ENCODE measurements around the gene UCN2. TPM values are rescaled to one million over a fixed set of nuclear protein-coding genes. Genes with fewer than 3 reads are reported as not detected.

The UCN2 gene
- total and polyA plus RNA-seq, 2 donors (not counting 3 experiments of a cell fraction or from before 2014, with no cell fraction given): 0.11 TPM; not detected in 1

DNA sequence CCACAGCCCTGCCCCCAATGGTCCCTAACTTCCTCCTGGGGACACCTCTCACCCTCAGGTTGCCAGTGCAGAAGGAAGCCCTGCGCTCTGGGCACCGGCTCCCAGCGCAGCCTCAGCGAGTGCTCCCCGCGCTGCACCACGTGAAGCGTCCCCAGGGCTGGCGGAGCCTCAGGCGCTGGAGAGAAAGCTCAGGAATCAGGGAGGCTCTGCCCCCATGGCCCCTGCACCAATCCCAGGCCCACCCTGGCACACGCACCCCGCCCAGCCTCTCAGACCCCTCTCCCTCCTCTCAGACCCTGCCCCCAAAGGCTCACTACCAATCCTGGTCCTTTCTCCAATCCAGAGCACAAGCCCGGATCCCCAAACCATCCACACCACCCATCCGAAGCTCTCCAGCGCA lies 24.6 kb upstream of the UCN2 start:
- H3K4me1 ChIP-seq (ENCODE audit: control insufficient read depth, extremely low read depth, insufficient read depth, low read length): no peaks in the 10 kb centered on the region
- peaks cover 0 to 5% of the 10 kb centered on the region in 2 experiments for H3K27me3 ChIP-seq (ENCODE audit: control insufficient read depth in 2 of 2, insufficient read depth in 2 of 2, low read length in 2 of 2)
- no peak for DNase-seq (ENCODE audit: low read depth, low spot score)
- ChIA-PET CTCF (interaction anchor here (1.5 kb wide), 1 partner anchor 10 kb away, joined by 3 read pairs; no protein-coding TSS in a partner anchor), POLR2A (no interaction called here)
- no peak overlapping the region for H3K27ac ChIP-seq (ENCODE audit: insufficient read depth, low read depth, low read length)
- H3K4me3 ChIP-seq (replicated peaks in 1 of 3; ENCODE audit: insufficient read depth in 1 of 3, low read depth in 1 of 3, low read length in 3 of 3): no peak overlapping the region
- H3K9ac ChIP-seq (replicated peaks; ENCODE audit: extremely low read depth, insufficient read depth, low read length): no peak overlapping the region
- no peaks in the 10 kb centered on the region for H3K9me3 ChIP-seq (replicated peaks; ENCODE audit: control insufficient read depth, insufficient read depth, low read length)
- H3K4me2 ChIP-seq (ENCODE audit: insufficient read depth, low read length): no peak overlapping the region
- dilution Hi-C loops (cut with MboI; ENCODE audit: extremely low pct_ligation_motif_present, low sequenced_read_pairs) (no loop called here), intact Hi-C loops (cut with micrococcal nuclease) (no loop called here)
- H3K36me3 ChIP-seq (ENCODE audit: control insufficient read depth in 2 of 2, extremely low read depth in 1 of 2, insufficient read depth in 2 of 2, low read length in 2 of 2): no peaks in the 10 kb centered on the region
- BruUV-seq (replicated peaks): no TSS peak
- H2AFZ ChIP-seq (ENCODE audit: low read depth, low read length): no peak overlapping the region
- no peaks in the 10 kb centered on the region for H3K9me1 ChIP-seq (replicated peaks; ENCODE audit: control insufficient read depth, extremely low read depth, insufficient read depth, low read length)
- H3K79me2 ChIP-seq (ENCODE audit: control insufficient read depth, insufficient read depth, low read length): no peaks in the 10 kb centered on the region
- TF ChIP-seq MYC (IDR thresholded peaks at IDR 0.05; ENCODE audit: low read depth, low read length): no peak
- no peaks in the 10 kb centered on the region for H4K20me1 ChIP-seq (replicated peaks; ENCODE audit: control insufficient read depth, extremely low read depth, insufficient read depth, low read length)
- no peak for FAIRE-seq

DNA sequence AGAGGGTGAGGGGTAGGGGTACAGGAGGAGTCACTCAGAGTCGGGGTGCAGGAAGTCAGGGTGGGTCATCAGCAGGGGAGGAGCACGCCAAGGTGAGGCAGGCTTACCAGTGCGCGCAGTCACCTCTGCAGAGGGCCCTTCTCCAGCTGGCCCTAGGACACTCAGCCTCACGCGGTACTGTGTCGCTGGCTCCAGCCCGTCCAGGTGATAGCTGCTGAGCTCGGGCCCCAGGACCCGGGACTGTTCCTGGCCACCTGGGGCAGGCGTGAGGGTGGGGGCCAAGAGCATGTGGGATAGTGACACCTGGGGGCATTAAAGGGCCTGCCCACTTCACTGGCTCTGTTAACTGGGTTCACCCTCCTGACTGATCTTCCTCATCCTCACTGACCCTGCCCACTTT lies 24.1 kb upstream of the UCN2 start:
- Histone ChIP-seq H3K4me1 (ENCODE audit: control insufficient read depth, extremely low read depth, insufficient read depth, low read length) (no peaks in the 10 kb centered on the region), H3K27me3 (ENCODE audit: control insufficient read depth in 2 of 2, insufficient read depth in 2 of 2, low read length in 2 of 2) (peaks cover 0 to 5% of the 10 kb centered on the region in 2 experiments), H3K9me1 (replicated peaks; ENCODE audit: control insufficient read depth, extremely low read depth, insufficient read depth, low read length) (no peaks in the 10 kb centered on the region), H2AFZ (ENCODE audit: low read depth, low read length) (no peak overlapping the region), H3K4me3 (replicated peaks in 1 of 3; ENCODE audit: insufficient read depth in 1 of 3, low read depth in 1 of 3, low read length in 3 of 3) (no peak overlapping the region), H3K36me3 (ENCODE audit: control insufficient read depth in 2 of 2, extremely low read depth in 1 of 2, insufficient read depth in 2 of 2, low read length in 2 of 2) (no peaks in the 10 kb centered on the region), H3K27ac (ENCODE audit: insufficient read depth, low read depth, low read length) (no peak overlapping the region), H3K4me2 (ENCODE audit: insufficient read depth, low read length) (no peak overlapping the region), H3K79me2 (ENCODE audit: control insufficient read depth, insufficient read depth, low read length) (no peaks in the 10 kb centered on the region), H3K9ac (replicated peaks; ENCODE audit: extremely low read depth, insufficient read depth, low read length) (no peak overlapping the region), H3K9me3 (replicated peaks; ENCODE audit: control insufficient read depth, insufficient read depth, low read length) (no peaks in the 10 kb centered on the region), H4K20me1 (replicated peaks; ENCODE audit: control insufficient read depth, extremely low read depth, insufficient read depth, low read length) (no peaks in the 10 kb centered on the region)
- CTCF ChIA-PET: interaction anchor here (1.5 kb wide), 1 partner anchor 11 kb away, joined by 3 read pairs; no protein-coding TSS in a partner anchor
- BruUV-seq (replicated peaks): no TSS peak
- dilution Hi-C loops (cut with MboI; ENCODE audit: extremely low pct_ligation_motif_present, low sequenced_read_pairs): no loop called here
- TF ChIP-seq GATA2 (IDR thresholded peaks at IDR 0.05; ENCODE audit: insufficient read depth, insufficient read length, low read depth, low read length) (no peak), POLR2A (IDR thresholded peaks at IDR 0.05; ENCODE audit: low read depth, low read length) (no peak), POLR2AphosphoS5 (IDR thresholded peaks at IDR 0.05; ENCODE audit: insufficient read depth, low read depth, low read length) (no peak), MYC (IDR thresholded peaks at IDR 0.05; ENCODE audit: low read depth, low read length) (no peak), FOS (IDR thresholded peaks at IDR 0.05; ENCODE audit: borderline replicate concordance, insufficient read depth, low read length) (no peak), EZH2 (IDR thresholded peaks at IDR 0.05; ENCODE audit: borderline replicate concordance, low read depth, low read length, severe bottlenecking) (no peak), JUN (IDR thresholded peaks at IDR 0.05; ENCODE audit: borderline replicate concordance, insufficient read depth, insufficient read length, low read depth) (no peak)
- TF ChIP-seq, protein P1, sequence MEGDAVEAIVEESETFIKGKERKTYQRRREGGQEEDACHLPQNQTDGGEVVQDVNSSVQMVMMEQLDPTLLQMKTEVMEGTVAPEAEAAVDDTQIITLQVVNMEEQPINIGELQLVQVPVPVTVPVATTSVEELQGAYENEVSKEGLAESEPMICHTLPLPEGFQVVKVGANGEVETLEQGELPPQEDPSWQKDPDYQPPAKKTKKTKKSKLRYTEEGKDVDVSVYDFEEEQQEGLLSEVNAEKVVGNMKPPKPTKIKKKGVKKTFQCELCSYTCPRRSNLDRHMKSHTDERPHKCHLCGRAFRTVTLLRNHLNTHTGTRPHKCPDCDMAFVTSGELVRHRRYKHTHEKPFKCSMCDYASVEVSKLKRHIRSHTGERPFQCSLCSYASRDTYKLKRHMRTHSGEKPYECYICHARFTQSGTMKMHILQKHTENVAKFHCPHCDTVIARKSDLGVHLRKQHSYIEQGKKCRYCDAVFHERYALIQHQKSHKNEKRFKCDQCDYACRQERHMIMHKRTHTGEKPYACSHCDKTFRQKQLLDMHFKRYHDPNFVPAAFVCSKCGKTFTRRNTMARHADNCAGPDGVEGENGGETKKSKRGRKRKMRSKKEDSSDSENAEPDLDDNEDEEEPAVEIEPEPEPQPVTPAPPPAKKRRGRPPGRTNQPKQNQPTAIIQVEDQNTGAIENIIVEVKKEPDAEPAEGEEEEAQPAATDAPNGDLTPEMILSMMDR (IDR thresholded peaks at IDR 0.05; ENCODE audit: extremely low read depth in 1 of 2, insufficient read depth in 1 of 2, low read depth in 1 of 2, low read length in 2 of 2): no peak
- TF ChIP-seq, protein P2, sequence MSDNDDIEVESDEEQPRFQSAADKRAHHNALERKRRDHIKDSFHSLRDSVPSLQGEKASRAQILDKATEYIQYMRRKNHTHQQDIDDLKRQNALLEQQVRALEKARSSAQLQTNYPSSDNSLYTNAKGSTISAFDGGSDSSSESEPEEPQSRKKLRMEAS (IDR thresholded peaks at IDR 0.05; ENCODE audit: insufficient read depth, insufficient read length): no peak
- intact Hi-C loops (cut with micrococcal nuclease): no loop called here
- FAIRE-seq: no peak
- POLR2A ChIA-PET: no interaction called here
- DNase-seq (ENCODE audit: low read depth, low spot score): no peak
